ENCODE data around the gene GRIN2C.

DNA sequence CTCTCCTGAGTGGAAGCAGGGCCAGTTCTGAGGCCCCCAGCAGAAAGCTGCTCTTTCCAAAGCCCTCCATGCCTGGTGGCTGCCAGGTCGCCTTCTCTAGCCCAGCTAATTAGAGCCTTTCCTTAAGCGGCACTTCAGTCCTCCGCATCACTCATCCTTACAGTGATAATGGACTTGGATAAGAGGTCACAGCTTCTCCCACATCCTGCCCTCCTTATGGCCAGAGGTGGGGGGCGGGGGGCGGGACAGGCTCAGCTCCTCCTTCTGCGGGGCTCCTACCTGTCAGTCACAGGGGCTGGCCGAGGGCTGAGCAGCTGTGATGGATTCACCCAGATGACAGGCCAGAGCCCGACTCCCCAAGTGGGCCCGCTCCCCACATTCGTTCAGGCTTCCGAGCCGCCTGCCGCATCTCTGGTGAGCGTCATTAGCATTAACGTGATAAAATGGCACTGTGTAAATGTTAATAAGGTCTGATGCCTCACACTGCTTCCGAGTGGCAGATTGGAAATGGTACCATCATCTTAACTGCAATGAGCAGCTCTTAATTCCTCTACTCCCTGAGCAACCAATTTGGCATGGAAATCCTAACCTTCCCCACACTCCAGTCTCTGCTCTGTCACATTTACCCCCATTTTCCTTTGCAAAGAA, 41.3 kb downstream of the GRIN2C start:
- TF ChIP-seq POLR2AphosphoS5 (IDR thresholded peaks at IDR 0.05; ENCODE audit: insufficient read depth, low read depth, low read length) (no peak), POLR2A (IDR thresholded peaks at IDR 0.05; ENCODE audit: low read depth, low read length) (no peak), FOS (IDR thresholded peaks at IDR 0.05; ENCODE audit: borderline replicate concordance, insufficient read depth, low read length) (no peak), EZH2 (IDR thresholded peaks at IDR 0.05; ENCODE audit: borderline replicate concordance, low read depth, low read length, severe bottlenecking) (no peak), GATA2 (IDR thresholded peaks at IDR 0.05; ENCODE audit: insufficient read depth, insufficient read length, low read depth, low read length) (no peak), JUN (IDR thresholded peaks at IDR 0.05; ENCODE audit: borderline replicate concordance, insufficient read depth, insufficient read length, low read depth) (no peak), MYC (IDR thresholded peaks at IDR 0.05; ENCODE audit: low read depth, low read length) (no peak)
- TF ChIP-seq, protein P1, sequence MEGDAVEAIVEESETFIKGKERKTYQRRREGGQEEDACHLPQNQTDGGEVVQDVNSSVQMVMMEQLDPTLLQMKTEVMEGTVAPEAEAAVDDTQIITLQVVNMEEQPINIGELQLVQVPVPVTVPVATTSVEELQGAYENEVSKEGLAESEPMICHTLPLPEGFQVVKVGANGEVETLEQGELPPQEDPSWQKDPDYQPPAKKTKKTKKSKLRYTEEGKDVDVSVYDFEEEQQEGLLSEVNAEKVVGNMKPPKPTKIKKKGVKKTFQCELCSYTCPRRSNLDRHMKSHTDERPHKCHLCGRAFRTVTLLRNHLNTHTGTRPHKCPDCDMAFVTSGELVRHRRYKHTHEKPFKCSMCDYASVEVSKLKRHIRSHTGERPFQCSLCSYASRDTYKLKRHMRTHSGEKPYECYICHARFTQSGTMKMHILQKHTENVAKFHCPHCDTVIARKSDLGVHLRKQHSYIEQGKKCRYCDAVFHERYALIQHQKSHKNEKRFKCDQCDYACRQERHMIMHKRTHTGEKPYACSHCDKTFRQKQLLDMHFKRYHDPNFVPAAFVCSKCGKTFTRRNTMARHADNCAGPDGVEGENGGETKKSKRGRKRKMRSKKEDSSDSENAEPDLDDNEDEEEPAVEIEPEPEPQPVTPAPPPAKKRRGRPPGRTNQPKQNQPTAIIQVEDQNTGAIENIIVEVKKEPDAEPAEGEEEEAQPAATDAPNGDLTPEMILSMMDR (IDR thresholded peaks at IDR 0.05; ENCODE audit: extremely low read depth in 1 of 2, insufficient read depth in 1 of 2, low read depth in 1 of 2, low read length in 2 of 2): no peak
- TF ChIP-seq, protein P2, sequence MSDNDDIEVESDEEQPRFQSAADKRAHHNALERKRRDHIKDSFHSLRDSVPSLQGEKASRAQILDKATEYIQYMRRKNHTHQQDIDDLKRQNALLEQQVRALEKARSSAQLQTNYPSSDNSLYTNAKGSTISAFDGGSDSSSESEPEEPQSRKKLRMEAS (IDR thresholded peaks at IDR 0.05; ENCODE audit: insufficient read depth, insufficient read length): no peak
